HepG2 (cell line): ENCODE measurements around the gene CDC37. TPM values are rescaled to one million over a fixed set of nuclear protein-coding genes. Genes with fewer than 3 reads are reported as not detected.

Experiments used
- AGO1 ChIP-seq: fragments of 200-400 bp; formaldehyde crosslinking; IDR thresholded peaks from 2 replicates; pipeline ENCODE4 v1.6.1; 2017; ENCODE audit warnings: mild to moderate bottlenecking, low read depth, low read length, moderate library complexity; ENCODE audit not compliant: poor library complexity, severe bottlenecking
- DPF2 ChIP-seq: sonication (generic); formaldehyde crosslinking; IDR thresholded peaks from 2 replicates; pipeline ENCODE4 v1.4.0; 2020; ENCODE audit warnings: mild to moderate bottlenecking, low read depth, missing genetic modification reagents, borderline replicate concordance
- DR1 ChIP-seq: sonication (generic); formaldehyde crosslinking; IDR thresholded peaks from 2 replicates; pipeline ENCODE4 v1.8.0; 2021; ENCODE audit warnings: mild to moderate bottlenecking, missing genetic modification reagents, inconsistent platforms
- FOXJ3 ChIP-seq: sonication (generic); formaldehyde crosslinking; IDR thresholded peaks from 2 replicates; pipeline ENCODE4 v1.4.0; 2020; ENCODE audit warnings: missing genetic modification reagents, mild to moderate bottlenecking, borderline replicate concordance
- GATAD2A ChIP-seq: IDR thresholded peaks from 2 replicates; pipeline ENCODE4 v1.6.1; 2016
- HOMEZ ChIP-seq: IDR thresholded peaks from 2 replicates; pipeline ENCODE4 v1.6.1; 2016; ENCODE audit warnings: low read depth
- IRX3 ChIP-seq: sonication (generic); formaldehyde crosslinking; IDR thresholded peaks from 2 replicates; pipeline ENCODE4 v1.8.1; 2023; ENCODE audit warnings: mild to moderate bottlenecking, low read depth, missing genetic modification reagents, borderline replicate concordance
- JARID2 ChIP-seq: sonication (generic); formaldehyde crosslinking; IDR thresholded peaks from 2 replicates; pipeline ENCODE4 v1.8.1; 2023; ENCODE audit warnings: missing genetic modification reagents, inconsistent platforms; ENCODE audit not compliant: insufficient replicate concordance
- MTERF4 ChIP-seq: sonication (generic); formaldehyde crosslinking; IDR thresholded peaks from 2 replicates; pipeline ENCODE4 v1.8.0; 2023; ENCODE audit warnings: mild to moderate bottlenecking, missing genetic modification reagents
- NFE2L1 ChIP-seq: sonication (generic); formaldehyde crosslinking; IDR thresholded peaks from 2 replicates; pipeline ENCODE4 v1.4.0; 2020; ENCODE audit warnings: missing genetic modification reagents, mild to moderate bottlenecking, borderline replicate concordance
- PAX8 ChIP-seq: sonication (generic); formaldehyde crosslinking; IDR thresholded peaks from 2 replicates; pipeline ENCODE4 v1.8.0; 2022; ENCODE audit warnings: mild to moderate bottlenecking, missing genetic modification reagents, borderline replicate concordance
- PHF21A ChIP-seq: sonication (generic); formaldehyde crosslinking; IDR thresholded peaks from 2 replicates; pipeline ENCODE4 v1.5.0; 2020; ENCODE audit warnings: mild to moderate bottlenecking, missing genetic modification reagents
- TBP ChIP-seq: sonication (generic); formaldehyde crosslinking; IDR thresholded peaks from 2 replicates; pipeline ENCODE4 v1.5.0; 2020; ENCODE audit warnings: missing genetic modification reagents
- TFDP2 ChIP-seq: sonication (generic); formaldehyde crosslinking; IDR thresholded peaks from 2 replicates; pipeline ENCODE4 v1.4.0; 2020; ENCODE audit warnings: missing genetic modification reagents
- TP53 ChIP-seq: sonication (generic); formaldehyde crosslinking; conservative IDR thresholded peaks from 2 replicates; pipeline ENCODE4 v1.4.0; 2020; ENCODE audit warnings: missing genetic modification reagents
- WIZ ChIP-seq: sonication (generic); formaldehyde crosslinking; IDR thresholded peaks from 2 replicates; pipeline ENCODE4 v1.5.1; 2020; ENCODE audit warnings: mild to moderate bottlenecking, missing genetic modification reagents
- YY1 ChIP-seq: IDR thresholded peaks from 2 replicates; pipeline ENCODE4 v1.6.1; 2011; ENCODE audit warnings: low read length, low read depth, moderate library complexity, mild to moderate bottlenecking; ENCODE audit not compliant: insufficient read depth, insufficient replicate concordance
- ZNF12 ChIP-seq: sonication (generic); formaldehyde crosslinking; IDR thresholded peaks from 2 replicates; pipeline ENCODE4 v1.5.0; 2020; ENCODE audit warnings: missing genetic modification reagents
- ZNF253 ChIP-seq: sonication (generic); formaldehyde crosslinking; IDR thresholded peaks from 2 replicates; pipeline ENCODE4 v1.8.0; 2022; ENCODE audit warnings: mild to moderate bottlenecking, missing genetic modification reagents, borderline replicate concordance
- ZNF513 ChIP-seq: sonication (generic); formaldehyde crosslinking; conservative IDR thresholded peaks from 2 replicates; pipeline ENCODE4 v1.5.0; 2020; ENCODE audit warnings: missing genetic modification reagents
- ZNF569 ChIP-seq: sonication (generic); formaldehyde crosslinking; IDR thresholded peaks from 2 replicates; pipeline ENCODE4 v1.5.0; 2020; ENCODE audit warnings: mild to moderate bottlenecking, missing genetic modification reagents, moderate library complexity, borderline replicate concordance
- ZNF597 ChIP-seq: sonication (generic); formaldehyde crosslinking; IDR thresholded peaks from 2 replicates; pipeline ENCODE4 v1.5.0; 2020; ENCODE audit warnings: missing genetic modification reagents
- ZNF672 ChIP-seq: sonication (generic); formaldehyde crosslinking; IDR thresholded peaks from 2 replicates; pipeline ENCODE4 v1.8.1; 2022; ENCODE audit warnings: missing genetic modification reagents
- ZNF792 ChIP-seq: IDR thresholded peaks from 2 replicates; pipeline ENCODE4 v1.6.1; 2016
- polyA plus RNA-seq, 8 experiments: library from polyadenylated mRNA; depleted of rRNA in 3 of 8; stranded (reverse) in 7 of 8; unstranded in 1 of 8; fragments of >200 nt; fragmentation: Illumina TruSeq in 4 of 8; extraction: Trizol in 4 of 8; gene quantifications; 2 replicates each; pipeline versions ENCODE4 v1.2.1 to v1.2.3, GENCODE V29; 2011 to 2016; ENCODE audit warnings: low read depth in 4 of 8, missing spikeins in 1 of 8, mixed read lengths in 1 of 8; ENCODE audit not compliant: insufficient read depth in 1 of 8
- total RNA-seq, 5 experiments: library from RNA; depleted of rRNA; stranded (reverse); fragments of >200 nt; fragmentation: Illumina TruSeq; extraction: Trizol; gene quantifications; 2 replicates each; pipeline ENCODE4 v1.2.3, GENCODE V29; 2016; ENCODE audit warnings: low read depth in 1 of 5

The CDC37 gene
- total and polyA plus RNA-seq, 2 of the 13 experiments (the other 11 are each of a cell fraction or from before 2014, with no cell fraction given), result 158 to 177 TPM

GRCh38 chr19:10380313-10381102, 22.8 kb downstream of the CDC37 start, which contains the start of gene TYK2 (continued):
- peak; percentile 36 for TF ChIP-seq HOMEZ (CRISPR knock-in tag)
- TF ChIP-seq ZNF597 (CRISPR knock-in tag), result no peak
- TF ChIP-seq DR1 (CRISPR knock-in tag), result peak; percentile 4; the same call in 1 of the 2 replicates
- no peak for TF ChIP-seq ZNF569 (CRISPR knock-in tag)
- TF ChIP-seq GATAD2A (CRISPR knock-in tag), result peak; percentile 54; the same call in 1 of the 2 replicates
- TF ChIP-seq ZNF792 (CRISPR knock-in tag), result peak; percentile 25; the same call in 1 of the 2 replicates
- peak; percentile 37 for TF ChIP-seq YY1
- no peak; the same call in 1 of the 2 replicates for TF ChIP-seq PAX8
- no peak for TF ChIP-seq FOXJ3 (CRISPR knock-in tag)
- no peak; the same call in 1 of the 2 replicates for TF ChIP-seq MTERF4 (CRISPR knock-in tag)
- no peak for TF ChIP-seq ZNF12 (CRISPR knock-in tag)
- TF ChIP-seq DPF2 (CRISPR knock-in tag), result no peak
- no peak for TF ChIP-seq ZNF513
- TF ChIP-seq PHF21A (CRISPR knock-in tag), result peak; percentile 80
- no peak; the same call in 1 of the 2 replicates for TF ChIP-seq WIZ (CRISPR knock-in tag)
- no peak for TF ChIP-seq JARID2 (CRISPR knock-in tag)
- TF ChIP-seq TP53 (CRISPR knock-in tag), result no peak
- peak; percentile 80 for TF ChIP-seq AGO1
- peak; percentile 56; the same call in 1 of the 2 replicates for TF ChIP-seq ZNF253
- no peak for TF ChIP-seq TBP (CRISPR knock-in tag)
- TF ChIP-seq NFE2L1 (CRISPR knock-in tag), result no peak
- TF ChIP-seq IRX3 (CRISPR knock-in tag), result no peak
- TF ChIP-seq ZNF672 (CRISPR knock-in tag), result no peak
- TF ChIP-seq TFDP2 (CRISPR knock-in tag), result peak; percentile 92
